Measurements from ENCODE around the gene ZNRF2. TPM values are rescaled to one million over a fixed set of nuclear protein-coding genes. Genes with fewer than 3 reads are reported as not detected.
"Not testable (repeated sequence)": the region's sequence is repeated elsewhere in the genome, so short reads cannot be mapped to it uniquely, and the experiment has no call there.

The ZNRF2 gene
- total and polyA plus RNA-seq, 2 of the 4 experiments (the other 2 are of a cell fraction) = 0.31 to 0.54 TPM

- H3K18ac ChIP-seq (ENCODE audit: low read depth, low read length); in situ Hi-C loops (cut with MboI; ENCODE audit: low sequenced_read_pairs); H2AK5ac ChIP-seq (ENCODE audit: low read depth, low read length); intact Hi-C loops (cut with micrococcal nuclease); H2AK9ac ChIP-seq (replicated peaks; ENCODE audit: low read depth, low read length, poor library complexity); H4K8ac ChIP-seq (ENCODE audit: low read depth in 2 of 2, low read length in 2 of 2); H2BK120ac ChIP-seq (ENCODE audit: low read depth, low read length); H4K91ac ChIP-seq (ENCODE audit: insufficient read depth, low read depth, low read length); ATAC-seq (ENCODE audit: low read depth); H2BK5ac ChIP-seq (ENCODE audit: low read depth, low read length, poor library complexity, severe bottlenecking); H3K4ac ChIP-seq (ENCODE audit: low read depth, low read length); H3K27me3 ChIP-seq (ENCODE audit: control insufficient read depth, insufficient read depth, low read length); DNase-seq; H3K9me3 ChIP-seq (ENCODE audit: control insufficient read depth, insufficient read depth, low read length); H3K27ac ChIP-seq (ENCODE audit: insufficient read depth, low read length); H3K9ac ChIP-seq (ENCODE audit: low read depth, low read length); H2BK20ac ChIP-seq (ENCODE audit: low read depth, low read length); H3K9me1 ChIP-seq (ENCODE audit: insufficient read depth, low read length); H3K36me3 ChIP-seq (ENCODE audit: control insufficient read depth, insufficient read depth, low read length); H3K79me1 ChIP-seq (ENCODE audit: low read depth in 1 of 2, low read length in 2 of 2); BruUV-seq (replicated peaks); POLR2A ChIA-PET (ENCODE audit: unreplicated experiment); H3K56ac ChIP-seq (ENCODE audit: extremely low read depth, insufficient read depth, low read length); H2AFZ ChIP-seq (replicated peaks; ENCODE audit: low read length, poor library complexity); dilution Hi-C loops (cut with HindIII; ENCODE audit: low sequenced_read_pairs, unreplicated experiment); H3K23ac ChIP-seq (ENCODE audit: low read depth, low read length); H2BK15ac ChIP-seq (ENCODE audit: low read depth, low read length); H3K4me3 ChIP-seq (ENCODE audit: insufficient read depth, low read depth, low read length); H4K5ac ChIP-seq (ENCODE audit: low read depth, low read length); H3K14ac ChIP-seq (replicated peaks; ENCODE audit: low read depth, low read length); CTCF ChIA-PET; H3K4me2 ChIP-seq (ENCODE audit: low read depth, low read length); H3K4me1 ChIP-seq (ENCODE audit: control insufficient read depth, insufficient read depth, low read length); H4K20me1 ChIP-seq (ENCODE audit: insufficient read depth, low read length): not testable (repeated sequence)
- WGBS, 2 experiments (ENCODE audit: extremely low coverage in 2 of 2, insufficient read length in 1 of 2) = no CpG with 5 or more reads among the region's 4 CpGs
These were observed 96.4 kb downstream of the ZNRF2 start for GRCh38 chr7:30380824-30381223.

Data from IMR-90 (cell line).